Vagina (tissue), 2 donors: Measurements from ENCODE around the gene PADI3. TPM values are rescaled to one million over a fixed set of nuclear protein-coding genes. Genes with fewer than 3 reads are reported as not detected.

ENCODE experiments used
- DNase-seq, 2 donors: peaks; one replicate each; pipeline ENCODE4 v3.0.0-alpha.2; 2017; ENCODE audit errors: extremely low spot score in 2 of 2
- H3K27ac ChIP-seq: fragments of 200-600 bp; sonication (generic); one replicate; pipeline ENCODE4 v1.5.1; 2019
- H3K27me3 ChIP-seq: fragments of 200-600 bp; sonication (generic); one replicate; pipeline ENCODE4 v1.5.1; 2019
- H3K36me3 ChIP-seq, 2 donors: fragments of 200-600 bp; sonication (generic); one replicate each; pipeline ENCODE4 v1.5.1; 2017 to 2019
- H3K4me1 ChIP-seq: fragments of 200-600 bp; sonication (generic); one replicate; pipeline ENCODE4 v1.5.1; 2019
- H3K4me3 ChIP-seq, 2 donors: fragments of 200-600 bp; sonication (generic); 1 replicate in 1 of 2; 2 replicates in 1 of 2; pipeline ENCODE4 v1.5.1; 2016 to 2019
- H3K9me3 ChIP-seq: fragments of 200-600 bp; sonication (generic); one replicate; pipeline ENCODE4 v1.5.1; 2019
- CTCF ChIP-seq, 3 experiments: fragments of 450-650 bp in 2 of 3; fragments of 200-600 bp in 1 of 3; sonication (generic) in 1 of 3; IDR thresholded peaks; one replicate each; pipeline ENCODE4 v1.5.1; 2017 to 2019; ENCODE audit warnings: antibody characterized with exemption in 3 of 3, mild to moderate bottlenecking in 2 of 3, moderate library complexity in 2 of 3
- POLR2A ChIP-seq, 2 donors: fragments of 450-650 bp; IDR thresholded peaks; one replicate each; pipeline ENCODE4 v1.6.1; 2017; ENCODE audit warnings: antibody characterized with exemption in 2 of 2, mild to moderate bottlenecking in 2 of 2, moderate library complexity in 2 of 2
- POLR2AphosphoS5 ChIP-seq, 2 donors: sonication (generic); formaldehyde crosslinking; IDR thresholded peaks; one replicate each; pipeline ENCODE4 v1.9.0; 2017; ENCODE audit warnings: antibody characterized with exemption in 2 of 2, mild to moderate bottlenecking in 2 of 2, low read depth in 1 of 2; ENCODE audit not compliant: insufficient read depth in 1 of 2
- intact Hi-C: fragments of 100-400 bp; cut with DNase I; formaldehyde crosslinking; loops from one replicate; pipeline ENCODE4 v1.15.1; 2023
- total RNA-seq: library from RNA; depleted of rRNA; stranded (reverse); fragments of >200 nt; gene quantifications from one replicate; pipeline ENCODE4 v1.2.3, GENCODE V29; 2016

The PADI3 gene, protein sequence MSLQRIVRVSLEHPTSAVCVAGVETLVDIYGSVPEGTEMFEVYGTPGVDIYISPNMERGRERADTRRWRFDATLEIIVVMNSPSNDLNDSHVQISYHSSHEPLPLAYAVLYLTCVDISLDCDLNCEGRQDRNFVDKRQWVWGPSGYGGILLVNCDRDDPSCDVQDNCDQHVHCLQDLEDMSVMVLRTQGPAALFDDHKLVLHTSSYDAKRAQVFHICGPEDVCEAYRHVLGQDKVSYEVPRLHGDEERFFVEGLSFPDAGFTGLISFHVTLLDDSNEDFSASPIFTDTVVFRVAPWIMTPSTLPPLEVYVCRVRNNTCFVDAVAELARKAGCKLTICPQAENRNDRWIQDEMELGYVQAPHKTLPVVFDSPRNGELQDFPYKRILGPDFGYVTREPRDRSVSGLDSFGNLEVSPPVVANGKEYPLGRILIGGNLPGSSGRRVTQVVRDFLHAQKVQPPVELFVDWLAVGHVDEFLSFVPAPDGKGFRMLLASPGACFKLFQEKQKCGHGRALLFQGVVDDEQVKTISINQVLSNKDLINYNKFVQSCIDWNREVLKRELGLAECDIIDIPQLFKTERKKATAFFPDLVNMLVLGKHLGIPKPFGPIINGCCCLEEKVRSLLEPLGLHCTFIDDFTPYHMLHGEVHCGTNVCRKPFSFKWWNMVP
- 7.1 TPM for total RNA-seq

GRCh38 chr1:17248781-17249180 is at the start of gene PADI3:
TSS of gene PADI3 (plus strand) at chr1:17249098. CDS start at chr1:17249138, 40 bp downstream.
- Histone ChIP-seq H3K36me3 (no peaks in the 10 kb centered on the region), H3K9me3 (no peaks in the 10 kb centered on the region), H3K4me1 (no peaks in the 10 kb centered on the region), H3K27ac (no peak within 1 kb of the TSS), H3K4me3 (no peak within 1 kb of the TSS), H3K27me3 (no peaks in the 10 kb centered on the region)
- intact Hi-C loops: no loop called here
- DNase-seq: no peak
- TF ChIP-seq POLR2A (IDR thresholded peaks at IDR 0.05): no peak
- no peak for TF ChIP-seq POLR2AphosphoS5 (IDR thresholded peaks at IDR 0.05; ENCODE audit: insufficient read depth in 1 of 2, low read depth in 1 of 2)
- no peak for TF ChIP-seq CTCF (IDR thresholded peaks at IDR 0.05)

GRCh38 chr1:17199267-17200044 is 49.4 kb upstream of the PADI3 start:
- H3K4me3 ChIP-seq: no peak overlapping the region
- H3K27ac ChIP-seq: no peak overlapping the region
- no peaks in the 10 kb centered on the region for H3K4me1 ChIP-seq
- no peak for TF ChIP-seq POLR2A (IDR thresholded peaks at IDR 0.05)
- no peak for TF ChIP-seq POLR2AphosphoS5 (IDR thresholded peaks at IDR 0.05; ENCODE audit: insufficient read depth in 1 of 2, low read depth in 1 of 2)
- TF ChIP-seq CTCF (IDR thresholded peaks at IDR 0.05): no peak
- H3K9me3 ChIP-seq: no peaks in the 10 kb centered on the region
- H3K36me3 ChIP-seq: no peaks in the 10 kb centered on the region
- intact Hi-C loops: no loop called here
- H3K27me3 ChIP-seq: no peaks in the 10 kb centered on the region
- peak in 1 of 2 donors; percentile 85 for DNase-seq

- no peak overlapping the region for H3K27ac ChIP-seq
- no peak for DNase-seq
- no peak overlapping the region for H3K4me3 ChIP-seq
- H3K36me3 ChIP-seq: no peaks in the 10 kb centered on the region
- H3K9me3 ChIP-seq: no peaks in the 10 kb centered on the region
- no peak for TF ChIP-seq CTCF (IDR thresholded peaks at IDR 0.05)
- TF ChIP-seq POLR2A (IDR thresholded peaks at IDR 0.05): no peak
- TF ChIP-seq POLR2AphosphoS5 (IDR thresholded peaks at IDR 0.05; ENCODE audit: insufficient read depth in 1 of 2, low read depth in 1 of 2): no peak
- intact Hi-C loops: no loop called here
- H3K4me1 ChIP-seq: no peaks in the 10 kb centered on the region
- no peaks in the 10 kb centered on the region for H3K27me3 ChIP-seq
These were observed 48.7 kb upstream of the PADI3 start for GRCh38 chr1:17200246-17200645.

- Histone ChIP-seq H3K27me3 (no peaks in the 10 kb centered on the region), H3K4me1 (no peaks in the 10 kb centered on the region), H3K27ac (no peak overlapping the region), H3K9me3 (no peaks in the 10 kb centered on the region), H3K36me3 (no peaks in the 10 kb centered on the region), H3K4me3 (no peak overlapping the region)
- intact Hi-C loops: no loop called here
- TF ChIP-seq POLR2AphosphoS5 (IDR thresholded peaks at IDR 0.05; ENCODE audit: insufficient read depth in 1 of 2, low read depth in 1 of 2) (no peak), POLR2A (IDR thresholded peaks at IDR 0.05) (no peak), CTCF (IDR thresholded peaks at IDR 0.05) (no peak)
- peak in 1 of 2 donors; percentile 16 for DNase-seq
These were observed 48.1 kb upstream of the PADI3 start for GRCh38 chr1:17200756-17201155.
